ENCODE data around the gene KLF7. TPM values are rescaled to one million over a fixed set of nuclear protein-coding genes. Genes with fewer than 3 reads are reported as not detected.
A peak's percentile ranks its signal among the peaks of the same experiment; 100 is the strongest.

Gene KLF7
- total RNA-seq, 1 experiment from 2014 or later, result 17.1 TPM

DNA sequence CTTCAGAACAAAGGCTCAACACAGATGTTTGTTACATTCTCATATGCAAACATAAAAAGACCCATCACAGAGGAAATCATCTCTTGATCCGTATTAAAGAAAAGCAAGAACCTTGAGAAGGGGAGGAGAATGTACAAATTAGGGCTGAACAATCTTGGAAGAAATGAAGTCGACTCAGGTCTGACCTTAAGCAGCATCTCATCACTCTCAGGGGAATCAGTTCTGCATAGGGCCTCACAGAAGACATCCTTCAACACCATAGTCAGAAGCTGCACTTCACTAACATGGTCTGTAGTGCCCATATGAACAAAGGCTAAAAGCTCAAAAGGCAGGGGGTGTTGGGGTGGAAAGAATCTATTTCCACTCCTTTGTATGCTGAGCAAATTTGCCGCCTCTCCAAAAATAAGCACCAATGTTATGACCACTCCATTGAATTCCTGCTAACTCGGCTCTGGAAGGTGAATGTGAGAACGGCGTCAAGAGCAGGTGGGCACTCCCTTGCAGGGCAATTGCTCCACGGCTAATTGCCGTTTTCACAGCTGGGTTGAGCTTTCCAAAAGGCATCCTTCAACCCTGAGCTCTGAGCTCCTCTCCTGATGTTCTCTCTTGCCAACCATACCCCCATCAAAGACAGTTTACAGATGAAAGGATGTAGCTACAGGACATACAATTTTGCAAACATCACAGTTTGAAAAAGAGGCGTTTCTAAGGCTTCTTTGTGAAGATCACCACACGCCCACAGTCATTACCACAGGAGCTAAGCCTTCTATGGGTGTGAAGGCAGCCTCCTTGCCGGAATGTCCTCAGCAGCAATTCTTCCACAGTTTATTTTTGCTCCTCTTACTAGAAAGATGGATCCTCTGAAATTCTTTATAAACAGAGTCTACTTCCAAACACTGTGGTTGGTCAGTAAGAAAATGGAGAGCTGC, 10.0 kb downstream of the KLF7 start:
- Histone ChIP-seq H3K27me3 (ENCODE audit: control insufficient read depth, insufficient read depth, low read length) (no peaks in the 10 kb centered on the region), H3K27ac (ENCODE audit: low read length) (no peak overlapping the region), H3K4me1 (ENCODE audit: control insufficient read depth, insufficient read depth, low read length) (peaks cover 36% of the 10 kb centered on the region), H3K9me3 (ENCODE audit: control insufficient read depth, insufficient read depth, low read depth, low read length) (no peaks in the 10 kb centered on the region), H3K36me3 (ENCODE audit: control insufficient read depth, insufficient read depth, low read length) (no peaks in the 10 kb centered on the region), H3K4me3 (ENCODE audit: low read depth in 2 of 2, low read length in 2 of 2) (no peak overlapping the region)
- ChIA-PET POLR2A (no interaction called here), CTCF (interaction anchor here (0.5 kb wide), 1 partner anchor 11 kb away, joined by 9 read pairs; no protein-coding TSS in a partner anchor)
- in situ Hi-C loops (cut with HindIII; ENCODE audit: low pct_unique_long_range_greater_than_20kb, low sequenced_read_pairs) (no loop called here), intact Hi-C loops (cut with micrococcal nuclease; ENCODE audit: unreplicated experiment) (no loop called here)
- ATAC-seq (no peak), DNase-seq (ENCODE audit: low read depth, low spot score) (no peak)
- no peak for TF ChIP-seq TCF7L2 (IDR thresholded peaks at IDR 0.05; ENCODE audit: low read depth, low read length)
- TF ChIP-seq, protein P1, sequence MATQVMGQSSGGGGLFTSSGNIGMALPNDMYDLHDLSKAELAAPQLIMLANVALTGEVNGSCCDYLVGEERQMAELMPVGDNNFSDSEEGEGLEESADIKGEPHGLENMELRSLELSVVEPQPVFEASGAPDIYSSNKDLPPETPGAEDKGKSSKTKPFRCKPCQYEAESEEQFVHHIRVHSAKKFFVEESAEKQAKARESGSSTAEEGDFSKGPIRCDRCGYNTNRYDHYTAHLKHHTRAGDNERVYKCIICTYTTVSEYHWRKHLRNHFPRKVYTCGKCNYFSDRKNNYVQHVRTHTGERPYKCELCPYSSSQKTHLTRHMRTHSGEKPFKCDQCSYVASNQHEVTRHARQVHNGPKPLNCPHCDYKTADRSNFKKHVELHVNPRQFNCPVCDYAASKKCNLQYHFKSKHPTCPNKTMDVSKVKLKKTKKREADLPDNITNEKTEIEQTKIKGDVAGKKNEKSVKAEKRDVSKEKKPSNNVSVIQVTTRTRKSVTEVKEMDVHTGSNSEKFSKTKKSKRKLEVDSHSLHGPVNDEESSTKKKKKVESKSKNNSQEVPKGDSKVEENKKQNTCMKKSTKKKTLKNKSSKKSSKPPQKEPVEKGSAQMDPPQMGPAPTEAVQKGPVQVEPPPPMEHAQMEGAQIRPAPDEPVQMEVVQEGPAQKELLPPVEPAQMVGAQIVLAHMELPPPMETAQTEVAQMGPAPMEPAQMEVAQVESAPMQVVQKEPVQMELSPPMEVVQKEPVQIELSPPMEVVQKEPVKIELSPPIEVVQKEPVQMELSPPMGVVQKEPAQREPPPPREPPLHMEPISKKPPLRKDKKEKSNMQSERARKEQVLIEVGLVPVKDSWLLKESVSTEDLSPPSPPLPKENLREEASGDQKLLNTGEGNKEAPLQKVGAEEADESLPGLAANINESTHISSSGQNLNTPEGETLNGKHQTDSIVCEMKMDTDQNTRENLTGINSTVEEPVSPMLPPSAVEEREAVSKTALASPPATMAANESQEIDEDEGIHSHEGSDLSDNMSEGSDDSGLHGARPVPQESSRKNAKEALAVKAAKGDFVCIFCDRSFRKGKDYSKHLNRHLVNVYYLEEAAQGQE (IDR thresholded peaks at IDR 0.05; ENCODE audit: insufficient read depth in 1 of 2, low read depth in 2 of 2, low read length in 1 of 2), result no peak
- no peak for TF ChIP-seq CTCF (IDR thresholded peaks at IDR 0.05)
- no peak for TF ChIP-seq POLR2AphosphoS5 (IDR thresholded peaks at IDR 0.05; ENCODE audit: low read depth, low read length)
- no peak for TF ChIP-seq SIN3A (IDR thresholded peaks at IDR 0.05; ENCODE audit: borderline replicate concordance, insufficient read depth, low read depth, low read length)
- no TSS peak for BruUV-seq (replicated peaks)

- Histone ChIP-seq H3K36me3 (ENCODE audit: control insufficient read depth, insufficient read depth, low read length) (no peaks in the 10 kb centered on the region), H3K4me1 (ENCODE audit: control insufficient read depth, insufficient read depth, low read length) (peaks cover 28% of the 10 kb centered on the region)
- TF ChIP-seq CTCF (IDR thresholded peaks at IDR 0.05) (no peak), TCF7L2 (IDR thresholded peaks at IDR 0.05; ENCODE audit: low read depth, low read length) (no peak), SIN3A (IDR thresholded peaks at IDR 0.05; ENCODE audit: borderline replicate concordance, insufficient read depth, low read depth, low read length) (no peak), POLR2AphosphoS5 (IDR thresholded peaks at IDR 0.05; ENCODE audit: low read depth, low read length) (no peak)
- TF ChIP-seq, protein P1 (IDR thresholded peaks at IDR 0.05; ENCODE audit: insufficient read depth in 1 of 2, low read depth in 2 of 2, low read length in 1 of 2), result no peak
Measured at GRCh38 chr2:207154556-207155510, 10.9 kb downstream of the KLF7 start.

More at GRCh38 chr2:207154556-207155510, 10.9 kb downstream of the KLF7 start:
- POLR2A ChIA-PET, result no interaction called here
- H3K9me3 ChIP-seq (ENCODE audit: control insufficient read depth, insufficient read depth, low read depth, low read length), result no peaks in the 10 kb centered on the region
- ATAC-seq (no peak), DNase-seq (ENCODE audit: low read depth, low spot score) (no peak)
- in situ Hi-C loops (cut with HindIII; ENCODE audit: low pct_unique_long_range_greater_than_20kb, low sequenced_read_pairs), result no loop called here
- CTCF ChIA-PET, result no interaction called here
- H3K4me3 ChIP-seq (ENCODE audit: low read depth in 2 of 2, low read length in 2 of 2), result no peak overlapping the region
- intact Hi-C loops (cut with micrococcal nuclease; ENCODE audit: unreplicated experiment), result no loop called here
- H3K27ac ChIP-seq (ENCODE audit: low read length), result peak overlapping the region; percentile 3; the same call in 1 of the 2 replicates
- H3K27me3 ChIP-seq (ENCODE audit: control insufficient read depth, insufficient read depth, low read length), result no peaks in the 10 kb centered on the region
- BruUV-seq (replicated peaks), result no TSS peak
